ENCODE measurements around the gene PCSK6.

PCSK6 gene

DNA sequence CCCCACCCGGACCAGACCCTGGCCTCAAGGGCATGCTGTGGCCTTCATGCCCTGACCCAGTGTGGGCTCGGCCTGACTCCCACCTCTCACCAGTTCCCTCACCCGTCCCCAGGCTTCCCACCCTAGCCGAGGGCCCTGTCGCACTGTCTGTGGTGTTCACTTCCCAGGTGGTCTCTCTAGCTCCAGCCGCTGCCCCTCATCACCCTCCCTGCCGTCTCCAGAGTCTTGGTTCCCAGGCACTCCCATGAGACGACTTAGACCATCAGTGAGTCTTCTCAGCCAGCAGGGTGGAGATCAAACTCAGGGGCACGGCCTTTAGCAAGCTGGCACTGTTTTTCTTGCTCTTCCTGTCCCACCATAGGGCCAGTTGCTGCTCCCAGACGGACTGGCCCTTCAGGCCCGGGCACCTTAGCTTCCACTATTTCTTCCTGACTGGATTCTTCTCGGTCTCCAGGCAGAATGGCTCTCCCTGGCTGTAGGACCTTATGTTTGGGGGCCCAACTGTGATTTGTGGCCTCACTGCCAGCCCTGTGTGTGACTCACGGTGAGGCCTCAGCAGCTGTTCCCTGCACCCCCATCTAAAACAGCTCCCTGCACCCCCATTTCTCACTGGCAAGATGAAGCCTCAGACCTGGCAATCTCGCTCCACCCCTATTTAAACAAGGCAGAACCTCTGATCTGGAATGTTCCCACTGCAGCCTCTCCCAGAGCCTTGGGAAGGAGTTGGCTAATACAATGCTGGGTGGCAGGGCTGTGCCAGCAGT, 9.4 kb upstream of the PCSK6 start:
- DNase-seq: no peak

DNA sequence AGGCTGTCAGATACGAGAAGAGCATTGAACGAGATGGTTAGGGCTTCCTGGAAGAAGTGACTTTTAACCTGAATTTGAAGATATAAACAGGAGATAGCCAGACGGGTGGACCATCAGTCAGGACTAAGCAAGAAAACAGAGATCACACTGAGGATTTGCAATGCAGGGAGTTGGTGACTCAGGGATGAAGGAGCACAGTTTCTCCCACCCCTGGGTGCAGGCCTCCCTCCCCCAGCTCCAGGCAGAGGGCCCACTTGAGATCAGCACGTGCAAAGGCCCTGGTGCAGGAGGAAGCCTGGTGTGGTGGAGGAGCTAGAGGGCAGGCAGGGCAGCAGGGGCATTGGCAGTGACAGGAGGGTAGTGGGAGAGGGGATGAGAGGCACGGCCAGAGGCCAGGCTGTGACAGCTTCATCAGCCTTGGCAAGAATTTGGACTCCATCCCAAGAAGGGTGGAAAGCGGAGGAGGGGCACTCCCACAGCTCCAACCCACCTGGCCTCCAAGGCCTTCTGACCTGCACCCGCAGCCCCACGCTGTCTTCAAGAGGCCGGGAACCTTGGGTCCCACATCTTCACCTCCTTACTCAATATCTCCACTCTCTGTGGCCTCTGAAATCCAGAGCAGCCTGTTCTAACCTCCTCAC, 8.7 kb upstream of the PCSK6 start:
- no peak for DNase-seq

DNA sequence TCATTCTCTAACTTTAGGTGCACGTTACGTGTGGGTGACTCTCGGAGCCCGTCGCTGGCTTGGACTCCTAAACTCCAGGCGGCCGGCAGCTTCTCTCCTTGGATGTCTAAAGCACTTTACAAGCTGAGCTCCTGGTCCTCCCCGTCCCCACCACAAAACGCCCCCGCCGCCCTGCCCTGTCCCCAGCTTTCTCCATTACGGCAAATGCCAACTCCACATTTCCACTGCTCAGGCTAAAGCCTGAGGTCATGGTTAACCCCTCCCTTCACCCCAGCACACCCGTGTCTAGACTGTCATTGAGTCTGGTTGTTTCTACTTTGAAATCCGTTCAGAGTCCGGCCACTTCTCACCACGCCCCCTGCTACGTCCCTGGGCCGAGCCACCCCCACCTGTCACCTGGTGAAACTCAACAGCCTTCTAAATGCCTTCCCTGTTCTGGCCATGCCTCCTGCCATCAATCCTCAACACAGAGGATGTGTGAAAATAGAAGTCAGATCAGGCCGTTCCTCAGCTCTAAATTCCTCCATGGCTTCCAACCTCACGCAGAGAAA, 8.1 kb upstream of the PCSK6 start:
- DNase-seq: no peak

DNA sequence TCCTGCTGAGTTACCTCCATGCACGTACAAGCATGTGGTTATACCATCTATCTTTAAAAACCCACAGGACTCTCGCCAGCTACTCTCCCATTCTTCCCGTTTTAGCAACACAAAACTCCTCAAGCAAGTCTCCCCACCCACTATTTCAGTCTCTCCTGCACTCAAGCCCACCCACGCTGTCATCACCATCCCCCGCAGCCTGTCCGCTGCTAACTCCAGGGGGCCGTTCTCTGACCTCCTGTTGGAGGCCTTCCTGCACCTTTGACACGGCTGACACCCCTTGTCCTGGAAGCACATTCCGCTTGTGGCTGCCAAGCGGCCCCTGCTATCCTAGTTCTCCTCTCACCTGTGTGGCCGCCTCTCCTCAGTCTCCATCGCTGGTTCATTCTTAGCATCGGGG, 7.5 kb upstream of the PCSK6 start:
- no peak for DNase-seq

DNA sequence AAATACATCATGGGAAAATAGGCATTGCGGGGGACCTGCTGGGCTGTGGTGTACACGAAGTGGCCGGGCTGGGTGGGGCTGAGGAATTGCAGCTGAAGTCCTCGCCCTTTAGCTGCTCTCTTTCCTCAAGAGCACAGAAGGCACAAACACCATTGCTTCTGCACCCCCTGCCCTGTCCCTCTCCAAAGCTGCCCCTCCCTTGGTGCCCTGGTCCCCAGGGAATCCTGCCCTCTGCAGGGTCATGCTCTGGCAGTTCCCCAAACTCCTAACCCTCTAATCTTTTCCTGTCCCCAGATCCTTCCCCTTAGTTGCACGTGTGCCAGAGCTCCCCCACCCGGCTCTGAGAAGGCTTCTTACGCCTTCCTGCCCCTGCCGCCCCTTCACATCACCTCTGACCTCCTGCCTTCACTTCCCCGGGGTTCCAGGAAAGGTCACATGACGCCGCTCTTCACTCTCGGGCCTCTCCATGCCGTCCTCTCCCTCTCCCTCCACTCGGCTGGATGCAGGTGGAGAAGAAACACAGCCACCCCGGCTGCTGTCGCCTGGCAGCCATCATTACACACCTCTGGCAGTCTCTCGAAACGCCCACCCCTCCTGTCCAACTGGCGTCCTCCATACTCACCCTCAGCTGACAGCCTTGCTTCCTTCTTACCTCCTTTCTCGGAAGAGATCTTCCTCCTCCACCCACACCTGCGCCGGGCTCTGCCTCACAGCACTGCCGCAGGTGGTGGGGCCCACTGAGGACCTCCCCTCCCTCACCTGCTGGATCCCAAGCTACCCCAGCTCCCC, 6.9 kb upstream of the PCSK6 start:
- DNase-seq: no peak

DNA sequence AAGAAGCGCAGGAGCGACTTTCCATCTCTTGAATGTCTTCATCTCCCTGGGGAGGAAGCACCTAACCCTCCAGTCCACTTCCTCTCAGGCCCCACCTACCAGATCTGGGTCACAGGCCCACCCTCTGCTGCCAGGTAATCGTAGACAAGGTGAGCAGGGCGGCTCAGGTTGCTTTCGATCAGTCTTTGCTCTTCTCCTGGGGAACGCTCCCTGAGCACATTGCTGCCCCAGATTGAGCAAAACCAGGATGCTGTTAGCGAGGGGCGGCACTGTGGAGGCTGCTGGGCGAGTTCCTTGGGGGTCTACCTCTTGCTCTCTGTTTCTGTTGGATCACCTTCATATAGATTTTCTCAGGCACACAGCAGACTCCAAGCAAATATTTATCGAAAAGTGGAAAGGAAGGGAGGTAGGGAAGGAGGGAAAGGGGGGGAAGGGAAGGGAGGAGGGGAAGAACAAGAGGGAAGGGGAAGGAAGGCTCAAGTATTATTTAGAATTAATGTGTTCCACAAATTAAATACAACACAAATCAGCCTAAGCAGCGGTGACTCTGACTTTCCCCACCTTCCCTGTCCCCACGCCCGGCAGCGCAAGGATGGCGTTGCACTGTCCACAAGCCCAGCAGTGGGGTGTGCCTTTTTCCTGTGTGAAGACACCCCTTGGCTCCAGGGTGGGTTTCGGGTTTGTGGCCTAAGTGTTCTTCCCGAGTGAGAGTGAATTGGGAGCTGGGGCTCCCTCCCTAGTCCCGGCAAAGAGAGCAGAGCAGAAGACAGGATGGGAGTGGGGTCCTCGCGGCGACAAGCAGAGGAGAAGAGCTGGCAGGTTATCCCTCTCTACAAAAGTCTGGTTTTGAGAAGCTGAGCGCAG, 6.1 kb upstream of the PCSK6 start:
- no peak for DNase-seq

DNA sequence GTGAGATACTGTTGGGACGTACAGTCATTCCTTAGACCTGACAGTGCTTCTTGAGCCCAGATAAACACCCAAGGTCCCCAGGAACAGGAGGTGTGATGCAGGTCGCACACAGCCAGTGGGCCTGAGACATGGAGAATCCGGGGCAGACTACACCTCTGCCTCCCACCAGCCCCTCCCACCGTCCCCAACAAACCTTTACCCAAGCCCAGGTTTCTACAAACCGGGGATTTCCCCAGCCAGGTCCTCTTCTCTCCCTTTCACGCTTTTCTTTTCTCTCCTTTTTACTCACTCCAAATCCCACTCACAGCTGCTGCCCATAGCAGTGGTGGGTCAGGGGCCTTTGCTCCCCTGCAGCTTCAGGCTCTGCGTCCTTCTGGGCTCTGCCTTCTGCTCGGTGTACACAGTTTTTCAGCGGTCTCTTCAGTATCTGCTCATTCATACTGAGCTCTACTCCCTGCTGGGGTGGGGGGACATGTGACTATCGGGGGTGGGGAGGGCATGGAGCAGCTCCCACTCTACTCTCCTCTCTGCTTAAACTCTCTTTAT, 4.8 kb upstream of the PCSK6 start:
- no peak for DNase-seq

DNA sequence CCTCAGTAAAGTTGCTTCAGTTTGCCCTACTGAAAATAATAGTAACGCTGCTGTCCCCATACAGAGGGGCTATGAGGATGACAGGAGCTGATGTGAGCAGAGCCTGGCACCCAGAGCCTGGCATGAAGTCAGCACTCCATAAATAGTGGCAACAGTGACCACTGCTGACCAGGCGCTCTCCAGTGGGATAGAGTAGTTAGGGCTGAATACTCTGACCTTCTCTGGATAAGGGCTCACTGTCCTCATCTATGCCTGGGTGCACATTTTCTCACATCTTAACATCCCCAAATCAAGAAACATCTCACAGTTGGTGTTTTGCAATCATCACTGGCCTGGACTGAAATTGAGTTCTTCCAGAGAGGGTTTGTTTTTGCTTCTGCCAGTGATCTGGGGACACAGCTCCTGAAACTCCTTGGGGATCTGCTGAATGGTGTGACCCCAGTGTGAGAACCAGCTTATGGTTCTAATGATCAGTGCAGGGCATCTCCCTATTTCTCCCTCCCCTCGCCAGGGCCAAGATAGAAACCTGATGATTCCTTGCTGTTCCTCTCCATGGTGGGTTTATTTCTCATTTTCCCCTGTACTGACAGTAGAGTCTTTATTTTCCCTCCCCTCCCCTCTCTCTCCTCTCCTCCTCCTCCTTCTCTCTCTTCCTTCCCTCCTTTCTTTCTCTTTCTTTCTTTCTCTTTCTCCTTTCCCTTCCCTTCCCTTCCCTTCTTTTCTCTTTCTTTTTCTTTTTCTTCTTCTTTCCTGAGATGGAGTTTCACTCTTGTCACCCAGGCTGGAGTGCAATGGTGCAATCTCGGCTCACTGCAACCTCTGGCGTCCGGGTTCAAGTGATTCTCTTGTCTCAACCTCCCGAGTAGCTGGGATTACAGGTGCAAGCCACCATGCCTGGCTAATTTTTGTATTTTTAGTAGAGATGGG, 3.5 kb upstream of the PCSK6 start:
- DNase-seq: no peak

DNA sequence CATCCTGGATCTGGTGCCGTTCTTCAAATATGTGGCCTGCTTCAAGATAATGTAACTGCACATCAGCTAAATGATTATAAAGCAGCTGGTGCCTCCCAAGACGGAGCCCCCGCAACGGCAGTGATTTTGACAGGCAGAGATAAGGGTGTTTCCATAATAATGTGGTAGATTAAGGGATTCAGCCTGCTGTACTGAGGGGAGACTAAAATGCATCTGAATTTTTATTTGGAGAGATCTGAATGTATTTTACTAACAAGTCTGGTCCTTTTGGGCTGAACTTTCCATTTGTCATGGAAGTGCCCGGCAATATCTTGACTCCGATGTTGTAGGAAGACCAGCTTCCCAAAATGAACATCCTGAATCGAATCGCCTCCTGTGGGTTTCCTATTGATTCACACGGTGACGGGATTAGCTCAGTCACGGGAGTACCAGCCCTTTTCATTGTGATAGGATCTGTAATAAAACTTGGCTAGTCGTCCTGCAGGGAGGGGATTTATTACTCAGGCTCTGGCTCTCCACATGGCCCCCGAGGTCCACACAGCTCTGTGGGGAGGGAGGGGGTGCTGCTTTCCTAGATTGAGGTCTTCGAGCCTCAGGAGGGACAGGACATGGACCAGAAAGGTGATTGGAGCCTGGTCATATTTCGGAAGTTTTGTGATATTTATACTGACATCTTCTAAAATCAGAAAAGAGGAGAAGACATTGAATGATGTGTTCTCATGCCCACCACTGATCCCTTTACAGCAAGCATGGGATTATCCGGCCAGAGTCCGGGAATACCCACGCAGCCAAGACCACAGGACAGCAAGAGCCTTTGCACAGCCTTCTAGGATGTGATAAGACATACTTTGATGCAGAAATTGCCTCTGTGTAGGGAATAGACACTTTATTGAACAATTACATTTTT, 2.5 kb upstream of the PCSK6 start:
- DNase-seq: no peak

DNA sequence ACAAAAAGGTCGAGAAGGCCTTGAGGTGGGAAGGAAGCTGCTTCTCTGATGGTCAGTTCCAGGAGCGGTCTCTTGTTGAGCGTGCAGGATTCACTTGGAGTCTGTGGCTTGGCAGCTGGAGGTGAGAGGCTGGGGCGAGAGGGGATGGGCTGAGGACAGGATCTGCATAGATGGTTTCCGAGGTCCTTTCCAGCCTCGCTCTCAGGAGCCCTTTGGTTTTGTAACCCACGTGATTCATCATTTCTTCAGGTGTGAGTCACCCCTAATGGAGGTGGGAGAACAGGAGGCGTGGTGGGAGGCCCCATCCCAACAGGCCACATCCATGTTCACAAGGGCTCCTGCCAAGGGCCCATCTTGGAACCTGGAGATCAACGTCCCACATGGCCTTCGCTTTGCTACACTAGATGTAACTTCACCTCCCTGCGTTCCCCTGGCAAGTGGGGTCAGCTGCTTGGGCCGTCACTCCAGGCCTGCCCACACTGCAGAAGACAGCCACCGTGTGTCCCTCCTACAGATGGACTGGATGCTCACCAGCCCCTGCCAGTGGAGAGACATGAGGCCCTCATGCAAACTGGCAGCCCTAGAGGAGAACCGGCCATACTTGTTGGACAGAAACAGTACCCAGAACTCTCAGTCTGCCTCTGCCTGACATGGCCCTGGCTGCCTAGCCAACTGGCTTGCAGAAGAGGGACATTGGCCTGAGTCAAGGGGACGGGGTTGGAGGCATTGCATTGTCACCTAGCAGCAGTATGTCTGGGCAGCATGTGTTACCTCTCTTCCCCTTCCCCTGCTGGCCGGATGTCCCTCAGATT, 1.6 kb upstream of the PCSK6 start:
- DNase-seq: no peak

DNA sequence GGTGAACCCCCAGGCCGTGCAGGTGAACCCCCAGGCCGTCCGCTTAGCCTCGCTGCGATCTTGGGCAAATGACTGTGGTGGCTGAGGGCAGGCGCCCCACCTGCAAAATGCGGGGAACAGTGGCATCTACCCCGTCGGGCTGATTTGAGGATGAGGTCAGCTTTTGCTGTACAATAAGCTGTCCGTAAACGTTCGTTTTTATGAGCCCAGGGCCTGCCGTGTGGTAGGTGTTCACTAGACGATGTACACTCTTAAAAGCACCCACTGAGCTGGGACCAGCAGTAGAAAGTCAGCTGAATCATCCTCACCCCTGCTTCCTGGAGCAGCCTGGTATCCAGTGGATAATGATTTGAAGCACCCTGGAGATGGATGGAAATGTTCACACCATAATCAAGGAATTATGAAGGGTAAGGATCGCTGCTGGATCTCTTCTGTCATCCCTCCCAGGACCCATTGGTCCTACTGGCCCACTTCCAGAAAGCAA, 943 bp upstream of the PCSK6 start:
- DNase-seq: no peak

DNA sequence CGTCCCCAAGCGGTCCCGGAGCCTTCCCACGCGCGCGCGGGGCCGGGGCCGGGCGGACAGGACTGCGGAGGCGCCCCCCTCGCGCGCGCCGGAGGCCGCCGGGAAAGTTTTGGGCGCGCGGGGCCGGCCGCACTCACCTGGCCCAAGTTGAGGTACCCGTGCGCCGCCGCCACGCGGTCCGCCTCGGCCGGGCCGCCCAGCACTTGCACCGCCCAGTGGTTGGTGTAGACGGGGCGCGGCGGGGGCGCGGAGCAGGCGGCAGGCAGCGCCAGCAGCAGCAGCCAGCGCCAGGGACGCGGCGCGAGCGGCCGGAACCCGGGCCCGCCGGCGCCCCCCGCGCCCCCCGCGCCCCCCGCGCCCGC, 289 bp downstream of the PCSK6 start:
- no peak for DNase-seq

DNA sequence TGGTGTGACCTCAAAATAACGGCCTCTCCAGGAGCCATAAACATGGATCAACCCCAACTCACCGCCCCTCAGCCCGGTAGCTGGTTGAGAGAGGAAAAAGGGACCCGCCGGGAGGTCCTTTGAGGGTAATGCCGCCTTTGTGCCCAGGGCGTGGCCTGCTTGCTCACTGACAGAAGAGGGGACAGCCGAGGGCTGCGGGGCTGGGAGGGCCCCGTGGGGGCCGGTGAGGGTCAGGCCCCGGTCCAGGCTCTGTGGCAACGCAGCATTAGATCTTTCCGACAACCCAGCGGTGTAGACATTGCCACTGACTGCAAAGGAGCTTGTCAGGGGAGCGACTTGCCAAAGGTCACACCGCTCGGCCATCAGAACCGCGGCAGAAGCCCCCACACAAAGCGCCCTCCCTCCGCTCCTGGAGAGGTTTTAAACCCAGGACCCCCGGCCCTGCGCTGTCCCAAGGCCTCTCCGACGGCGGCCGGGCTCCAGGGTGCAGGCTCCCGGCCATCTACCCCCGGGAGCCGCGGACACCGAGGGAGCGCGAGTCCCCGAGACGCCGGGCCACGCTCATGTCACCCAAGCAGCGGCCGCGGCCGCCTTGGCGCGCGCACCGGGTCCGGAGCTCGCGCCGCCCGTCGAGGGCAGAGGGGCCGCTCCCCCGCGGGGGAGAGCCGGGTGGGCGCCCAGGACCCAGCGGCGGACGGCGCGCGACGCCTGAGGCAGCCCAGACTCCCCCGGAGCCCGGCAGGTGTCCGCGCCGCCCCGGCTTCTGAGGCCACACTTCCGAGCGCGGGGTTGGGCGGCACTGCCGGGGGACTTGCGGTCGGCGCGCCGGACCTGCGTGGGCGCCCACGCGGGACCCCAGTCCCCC, 975 bp downstream of the PCSK6 start:
- no peak for DNase-seq

DNA sequence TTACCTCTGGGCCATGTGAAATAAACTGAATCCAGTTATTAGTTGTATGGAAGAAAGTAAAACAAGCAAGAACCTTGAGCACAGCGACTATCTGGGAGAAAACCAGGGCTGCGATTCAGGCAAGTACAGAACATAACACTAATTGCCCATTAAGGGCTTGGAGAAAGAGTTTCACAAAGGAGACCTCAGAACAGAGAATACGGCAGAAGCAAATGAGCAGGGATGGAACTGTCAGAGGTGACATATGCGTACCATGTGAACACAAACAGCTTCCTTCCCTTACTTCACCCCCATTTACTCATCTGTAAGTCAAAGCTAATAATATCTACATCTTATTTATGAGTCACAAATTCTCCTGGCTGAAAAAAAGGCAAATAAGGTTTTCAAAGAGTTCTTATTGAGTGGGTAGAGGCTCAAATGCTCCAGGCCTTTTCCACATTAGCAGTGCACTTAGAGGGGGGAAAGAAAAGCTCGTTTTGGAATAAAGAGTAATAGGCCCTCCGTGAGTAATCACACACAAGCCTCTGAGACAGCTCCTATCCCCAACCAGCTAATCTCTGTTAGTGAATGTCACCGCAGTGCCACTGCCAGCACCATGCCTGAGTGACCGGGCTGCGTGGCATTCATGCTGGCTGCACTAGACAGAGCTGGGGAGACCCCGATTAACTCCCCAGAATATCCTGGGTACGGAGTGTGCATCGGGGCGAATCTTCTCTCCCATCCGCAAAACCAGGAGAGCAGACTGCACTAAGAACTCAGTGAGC, 2.6 kb downstream of the PCSK6 start:
- no peak for DNase-seq

DNA sequence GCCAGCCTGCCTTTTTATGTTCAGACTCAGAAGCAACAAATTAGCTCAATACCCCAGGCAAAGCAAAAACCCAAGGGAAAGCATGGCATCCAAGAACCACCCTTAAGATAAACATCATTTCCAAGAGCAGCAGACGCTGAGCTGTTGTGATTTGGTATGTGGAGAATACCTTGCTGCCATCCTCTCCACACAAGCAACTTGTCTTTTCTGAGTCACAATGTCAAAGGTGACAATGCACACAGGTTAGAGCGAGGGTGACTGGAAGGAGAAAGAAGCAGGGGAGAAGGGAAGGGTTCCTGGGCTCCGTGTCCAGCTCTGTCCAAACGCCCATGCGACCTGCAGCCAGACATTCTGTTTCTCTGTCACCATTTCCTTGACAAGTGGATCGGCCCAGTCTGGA, 6.0 kb downstream of the PCSK6 start:
- DNase-seq: no peak

DNA sequence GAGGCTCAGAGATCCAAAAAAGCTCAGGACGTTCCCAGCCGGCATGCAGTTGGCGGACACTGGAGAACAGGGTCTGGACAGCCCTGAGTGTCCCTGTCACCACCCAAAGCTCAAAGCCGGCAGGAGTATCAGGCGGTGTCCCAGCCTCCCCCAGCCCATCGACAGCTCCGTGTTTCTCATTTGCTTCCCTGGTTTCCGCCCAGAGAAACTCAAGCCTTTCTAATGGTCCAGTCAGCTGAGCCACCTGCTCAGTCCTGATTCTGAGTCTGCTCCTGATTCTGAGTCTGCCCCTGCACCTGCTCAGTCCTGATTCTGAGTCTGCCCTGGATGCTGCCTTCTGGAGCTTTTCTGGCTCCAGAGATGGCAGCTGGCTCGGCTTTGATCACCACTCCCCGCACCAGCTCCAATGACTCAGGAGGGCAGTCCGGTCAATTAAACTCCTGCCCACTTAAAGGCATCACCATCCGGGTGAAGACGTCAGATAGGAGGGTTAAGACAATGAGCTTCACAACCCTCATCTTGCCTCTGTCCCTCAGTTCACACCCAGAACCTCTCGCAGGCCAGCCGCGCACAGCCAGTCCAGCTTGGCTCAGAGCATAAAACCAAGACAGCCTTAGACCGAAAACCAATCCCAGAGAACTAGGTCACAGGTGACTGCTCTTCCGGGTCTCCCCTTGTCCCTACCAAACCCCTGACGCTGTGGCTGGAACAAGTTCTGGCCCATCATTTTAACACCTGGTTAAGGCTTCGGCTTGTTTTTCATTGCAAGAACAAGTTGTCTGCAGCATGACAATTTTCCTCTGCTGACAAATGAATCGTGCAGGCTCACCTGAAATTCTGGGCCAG, 6.8 kb downstream of the PCSK6 start:
- DNase-seq: no peak

Data from activated CD4-positive, alpha-beta T cell treated with anti-CD3 and anti-CD28 coated beads for 4 hours (primary cell).